IMR-90 (cell line): ENCODE results near the gene ZNF525. TPM values are rescaled to one million over a fixed set of nuclear protein-coding genes. Genes with fewer than 3 reads are reported as not detected.

Source experiments
- ATAC-seq: fragments of 200-7000 bp; cut with Tn5 transposase; 2 replicates; pipeline ENCODE4 v1.9.1; 2020; ENCODE audit warnings: low read depth, mild to moderate bottlenecking, moderate library complexity
- Bru-seq: library from RNA; stranded (reverse); fragments of 400-500 nt; gene quantifications from one replicate; lab custom pipeline; 2021; lab: Mats Ljungman, UMichigan
- BruChase-seq, 2 experiments: library from RNA; stranded (reverse); fragments of 400-500 nt; gene quantifications; one replicate each; lab custom pipeline; 2021; lab: Mats Ljungman, UMichigan
- BruUV-seq: library from RNA; stranded (reverse); fragments of 400-500 nt; replicated peaks from 2 replicates; lab custom pipeline; 2021; lab: Mats Ljungman, UMichigan
- CTCF ChIA-PET: fragments of 300-600 bp; formaldehyde crosslinking; extraction: SDS; loops from one replicate; lab custom pipeline; 2021; ENCODE audit warnings: antibody characterized with exemption; lab: Yijun Ruan, JAX
- POLR2A ChIA-PET: fragments of 300-600 bp; sonication (Branson Sonifier 250); formaldehyde crosslinking; loops from one replicate; lab custom pipeline; 2022; ENCODE audit warnings: antibody characterized with exemption; ENCODE audit not compliant: unreplicated experiment; lab: Charles Lee
- DNase-seq: peaks from one replicate; pipeline ENCODE4 v3.0.0; 2013
- H2AFZ ChIP-seq: replicated peaks from 2 replicates; pipeline ENCODE3; 2013; ENCODE audit warnings: low read length, mild to moderate bottlenecking; ENCODE audit not compliant: poor library complexity
- H2AK5ac ChIP-seq: 2 replicates; pipeline ENCODE4 v1.6.1; 2013; ENCODE audit warnings: low read depth, low read length, inconsistent platforms
- H2AK9ac ChIP-seq: replicated peaks from 2 replicates; pipeline ENCODE3; 2013; ENCODE audit warnings: mild to moderate bottlenecking, low read depth, low read length, moderate library complexity; ENCODE audit not compliant: poor library complexity
- H2BK120ac ChIP-seq: 2 replicates; pipeline ENCODE4 v1.6.1; 2013; ENCODE audit warnings: low read depth, low read length, inconsistent platforms
- H2BK15ac ChIP-seq: 3 replicates; pipeline ENCODE4 v1.6.1; 2013; ENCODE audit warnings: low read depth, low read length, inconsistent platforms
- H2BK20ac ChIP-seq: 2 replicates; pipeline ENCODE4 v1.6.1; 2013; ENCODE audit warnings: low read depth, mild to moderate bottlenecking, inconsistent platforms, low read length, moderate library complexity
- H2BK5ac ChIP-seq: 2 replicates; pipeline ENCODE4 v1.6.1; 2013; ENCODE audit warnings: mild to moderate bottlenecking, low read depth, low read length, inconsistent platforms; ENCODE audit not compliant: poor library complexity, severe bottlenecking
- H3K14ac ChIP-seq: replicated peaks from 2 replicates; pipeline ENCODE4 v1.6.1; 2013; ENCODE audit warnings: low read depth, low read length, inconsistent platforms
- H3K18ac ChIP-seq: 2 replicates; pipeline ENCODE4 v1.6.1; 2013; ENCODE audit warnings: low read depth, low read length, control low read depth
- H3K23ac ChIP-seq: 2 replicates; pipeline ENCODE4 v1.6.1; 2013; ENCODE audit warnings: low read depth, low read length, inconsistent platforms
- H3K27ac ChIP-seq: 2 replicates; pipeline ENCODE4 v1.5.1; 2013; ENCODE audit warnings: mild to moderate bottlenecking, control low read depth, low read length; ENCODE audit not compliant: insufficient read depth
- H3K27me3 ChIP-seq: 2 replicates; pipeline ENCODE4 v1.6.1; 2013; ENCODE audit warnings: low read length; ENCODE audit not compliant: control insufficient read depth, insufficient read depth
- H3K36me3 ChIP-seq: 2 replicates; pipeline ENCODE4 v1.6.1; 2013; ENCODE audit warnings: low read length, mixed read lengths; ENCODE audit not compliant: control insufficient read depth, insufficient read depth
- H3K4ac ChIP-seq: 2 replicates; pipeline ENCODE4 v1.6.1; 2013; ENCODE audit warnings: low read depth, low read length, inconsistent platforms
- H3K4me1 ChIP-seq: 2 replicates; pipeline ENCODE4 v1.6.1; 2013; ENCODE audit warnings: low read length, mixed read lengths; ENCODE audit not compliant: control insufficient read depth, insufficient read depth
- H3K4me2 ChIP-seq: 2 replicates; pipeline ENCODE4 v1.6.1; 2013; ENCODE audit warnings: low read depth, mild to moderate bottlenecking, control low read depth, low read length, moderate library complexity
- H3K4me3 ChIP-seq: 2 replicates; pipeline ENCODE4 v1.5.1; 2013; ENCODE audit warnings: low read depth, mild to moderate bottlenecking, control low read depth, low read length, moderate library complexity; ENCODE audit not compliant: insufficient read depth
- H3K56ac ChIP-seq: 2 replicates; pipeline ENCODE4 v1.6.1; 2013; ENCODE audit warnings: low read length, inconsistent platforms; ENCODE audit not compliant: insufficient read depth; ENCODE audit errors: extremely low read depth
- H3K79me1 ChIP-seq, 2 experiments: 2 replicates each; pipeline ENCODE4 v1.6.1; 2013; ENCODE audit warnings: low read length in 2 of 2, inconsistent platforms in 1 of 2, low read depth in 1 of 2
- H3K9ac ChIP-seq: 2 replicates; pipeline ENCODE4 v1.6.1; 2013; ENCODE audit warnings: low read depth, low read length, control low read depth
- H3K9me1 ChIP-seq: 2 replicates; pipeline ENCODE4 v1.6.1; 2013; ENCODE audit warnings: low read length, inconsistent platforms; ENCODE audit not compliant: insufficient read depth
- H3K9me3 ChIP-seq: 2 replicates; pipeline ENCODE4 v1.6.1; 2013; ENCODE audit warnings: low read length; ENCODE audit not compliant: control insufficient read depth, insufficient read depth
- H4K20me1 ChIP-seq: 2 replicates; pipeline ENCODE4 v1.6.1; 2013; ENCODE audit warnings: low read length, inconsistent platforms; ENCODE audit not compliant: insufficient read depth
- H4K5ac ChIP-seq: 2 replicates; pipeline ENCODE4 v1.6.1; 2013; ENCODE audit warnings: mild to moderate bottlenecking, low read depth, low read length, control low read depth
- H4K8ac ChIP-seq, 2 experiments: 2 replicates each; pipeline ENCODE4 v1.6.1; 2013; ENCODE audit warnings: low read depth in 2 of 2, low read length in 2 of 2, control low read depth in 1 of 2, inconsistent platforms in 1 of 2
- H4K91ac ChIP-seq: 2 replicates; pipeline ENCODE4 v1.6.1; 2013; ENCODE audit warnings: low read depth, low read length, inconsistent platforms; ENCODE audit not compliant: insufficient read depth
- BHLHE40 ChIP-seq: fragments of 150-350 bp; IDR thresholded peaks from 2 replicates; pipeline ENCODE4 v1.6.1; 2016; ENCODE audit warnings: mild to moderate bottlenecking, low read depth, low read length
- ELK1 ChIP-seq: fragments of 150-350 bp; IDR thresholded peaks from 2 replicates; pipeline ENCODE4 v1.6.1; 2016; ENCODE audit warnings: low read depth, mild to moderate bottlenecking, low read length, moderate library complexity, borderline replicate concordance
- MAZ ChIP-seq: IDR thresholded peaks from 2 replicates; pipeline ENCODE4 v1.6.1; 2012; ENCODE audit warnings: low read depth, mild to moderate bottlenecking, low read length, improper control_type of control experiment, moderate library complexity, borderline replicate concordance
- MXI1 ChIP-seq: IDR thresholded peaks from 2 replicates; pipeline ENCODE4 v1.6.1; 2012; ENCODE audit warnings: low read depth, mild to moderate bottlenecking, low read length, moderate library complexity, borderline replicate concordance
- POLR2A ChIP-seq: IDR thresholded peaks from 2 replicates; pipeline ENCODE4 v1.6.1; 2012; ENCODE audit warnings: mild to moderate bottlenecking, low read depth, low read length
- RAD21 ChIP-seq: IDR thresholded peaks from 2 replicates; pipeline ENCODE4 v1.6.1; 2012; ENCODE audit warnings: low read length, improper control_type of control experiment
- WGBS, 2 experiments: methylation state at CpG; one replicate each; pipeline versions ENCODE4 v1.1.5 to v1.1.7; 2013; ENCODE audit warnings: missing lambda C conversion rate in 2 of 2; ENCODE audit not compliant: insufficient read length in 1 of 2; ENCODE audit errors: extremely low coverage in 2 of 2; 5-methylcytosine and 5-hydroxymethylcytosine counted together
- dilution Hi-C: fragments of 300-500 bp; cut with HindIII; formaldehyde crosslinking; loops from one replicate; pipeline ENCODE4 v1.14.3; 2018; ENCODE audit warnings: low sequenced_read_pairs; ENCODE audit not compliant: unreplicated experiment
- in situ Hi-C: fragments of 300-500 bp; cut with MboI; formaldehyde crosslinking; loops from 3 replicates; pipeline ENCODE4 v1.14.3; 2019; ENCODE audit warnings: low sequenced_read_pairs, inconsistent platforms, mixed read lengths
- intact Hi-C: fragments of 100-400 bp; cut with micrococcal nuclease; formaldehyde crosslinking; loops from 2 replicates; pipeline ENCODE4 v1.10.0; 2022
- long read RNA-seq: library from polyadenylated mRNA; unstranded; transcript quantifications from one replicate; pipeline ENCODE4 v2.0.0, GENCODE V29; 2021; ENCODE audit not compliant: unreplicated experiment
- polyA plus RNA-seq, 3 experiments: library from polyadenylated mRNA; depleted of rRNA; stranded (reverse); fragments of >200 nt; gene quantifications; 2 replicates each; pipeline ENCODE4 v1.2.3, GENCODE V29; 2012; ENCODE audit warnings: low replicate concordance in 1 of 3
- total RNA-seq: library from RNA; depleted of rRNA; stranded (reverse); fragments of >200 nt; gene quantifications from 2 replicates; pipeline ENCODE4 v1.2.3, GENCODE V29; 2012; rRNA removed
- TF ChIP-seq, protein P1 (sequence below): conservative IDR thresholded peaks from 2 replicates; pipeline ENCODE4 v1.5.1; 2012; ENCODE audit warnings: mild to moderate bottlenecking, low read depth, low read length, improper control_type of control experiment

ZNF525 gene
- total RNA-seq (4.5 and 6.7 TPM in 2 replicates), polyA plus RNA-seq (2012; rRNA removed) (1.3 and 1.4 TPM in 2 replicates), Bru-seq, nascent RNA (percentile 45 among the genes with signal in this experiment), BruChase-seq, experiment 1, labeled RNA remaining after a 6-hour chase (percentile 47 among the genes with signal in this experiment), BruChase-seq, experiment 2, labeled RNA remaining after a 2-hour chase (percentile 49 among the genes with signal in this experiment)
- polyA plus RNA-seq (2012; cell fraction: cytosol; rRNA removed) = 0.13 and 0.32 TPM in 2 replicates
- 0.23 and 4.6 TPM in 2 replicates for polyA plus RNA-seq (2012; cell fraction: nucleus; rRNA removed; ENCODE audit: low replicate concordance)
- long read RNA-seq, partial matches to known transcripts = 0 of 3 reads
- long read RNA-seq, other reads (novel, unspliced or antisense) = 0 of 3 reads

- ATAC-seq (peak; percentile 98), DNase-seq (peak; percentile 59)
- TF ChIP-seq RAD21 (peak; percentile 23), POLR2A (peak; percentile 49), MAZ (no peak), ELK1 (no peak), MXI1 (peak; percentile 46; the same call in 1 of the 2 replicates), BHLHE40 (no peak)
- TF ChIP-seq, protein P1, sequence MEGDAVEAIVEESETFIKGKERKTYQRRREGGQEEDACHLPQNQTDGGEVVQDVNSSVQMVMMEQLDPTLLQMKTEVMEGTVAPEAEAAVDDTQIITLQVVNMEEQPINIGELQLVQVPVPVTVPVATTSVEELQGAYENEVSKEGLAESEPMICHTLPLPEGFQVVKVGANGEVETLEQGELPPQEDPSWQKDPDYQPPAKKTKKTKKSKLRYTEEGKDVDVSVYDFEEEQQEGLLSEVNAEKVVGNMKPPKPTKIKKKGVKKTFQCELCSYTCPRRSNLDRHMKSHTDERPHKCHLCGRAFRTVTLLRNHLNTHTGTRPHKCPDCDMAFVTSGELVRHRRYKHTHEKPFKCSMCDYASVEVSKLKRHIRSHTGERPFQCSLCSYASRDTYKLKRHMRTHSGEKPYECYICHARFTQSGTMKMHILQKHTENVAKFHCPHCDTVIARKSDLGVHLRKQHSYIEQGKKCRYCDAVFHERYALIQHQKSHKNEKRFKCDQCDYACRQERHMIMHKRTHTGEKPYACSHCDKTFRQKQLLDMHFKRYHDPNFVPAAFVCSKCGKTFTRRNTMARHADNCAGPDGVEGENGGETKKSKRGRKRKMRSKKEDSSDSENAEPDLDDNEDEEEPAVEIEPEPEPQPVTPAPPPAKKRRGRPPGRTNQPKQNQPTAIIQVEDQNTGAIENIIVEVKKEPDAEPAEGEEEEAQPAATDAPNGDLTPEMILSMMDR = 0 out of 2 replicates have a peak, but pooled peaks have one; percentile 17
- H3K9me3 ChIP-seq = no peaks in the 10 kb centered on the region
- no peaks in the 10 kb centered on the region for H3K27me3 ChIP-seq
- BruUV-seq = no TSS peak
- 4% methylated on average over 15 of the region's 45 CpGs; no CpG with 5 or more reads in 1 of the 2 experiments for WGBS, 2 experiments
- H3K18ac ChIP-seq = no peak within 1 kb of the TSS
- H3K4me2 ChIP-seq = peak within 1 kb of the TSS; percentile 95
- no peak within 1 kb of the TSS for H2AK5ac ChIP-seq
- H2BK5ac ChIP-seq = no peak within 1 kb of the TSS
- H3K36me3 ChIP-seq = no peaks in the 10 kb centered on the region
- no peaks in the 10 kb centered on the region for H3K79me1 ChIP-seq
- H3K23ac ChIP-seq = peak within 1 kb of the TSS; percentile 38
- H2BK120ac ChIP-seq = no peak within 1 kb of the TSS
- peak within 1 kb of the TSS; percentile 36 for H3K14ac ChIP-seq
- H2AFZ ChIP-seq = peak within 1 kb of the TSS; percentile 91
- H4K91ac ChIP-seq = peak within 1 kb of the TSS; percentile 61
- H3K4me1 ChIP-seq = no peaks in the 10 kb centered on the region
- no peaks in the 10 kb centered on the region for H3K9me1 ChIP-seq
- H4K5ac ChIP-seq = peak within 1 kb of the TSS; percentile 78
- H3K9ac ChIP-seq = peak within 1 kb of the TSS; percentile 60
- dilution Hi-C loops (no loop called here), in situ Hi-C loops (no loop called here), intact Hi-C loops (no loop called here)
- no peak within 1 kb of the TSS for H2BK15ac ChIP-seq
- peak within 1 kb of the TSS; percentile 40 to 94; a peak in 3 of 4 replicates for H4K8ac ChIP-seq
- ChIA-PET CTCF (interaction anchor here (0.7 kb wide), 1 partner anchor 86 kb away, joined by 3 read pairs; no protein-coding TSS in a partner anchor), POLR2A (no interaction called here)
- H2BK20ac ChIP-seq = no peak within 1 kb of the TSS
- H3K27ac ChIP-seq = peak within 1 kb of the TSS; percentile 24; the same call in 1 of the 2 replicates
- peak within 1 kb of the TSS; percentile 55 for H3K4me3 ChIP-seq
- H3K4ac ChIP-seq = peak within 1 kb of the TSS; percentile 39; the same call in 1 of the 2 replicates
- peak within 1 kb of the TSS; percentile 47; the same call in 1 of the 2 replicates for H3K56ac ChIP-seq
- no peaks in the 10 kb centered on the region for H4K20me1 ChIP-seq
- peak within 1 kb of the TSS; percentile 58 for H2AK9ac ChIP-seq
Measured at GRCh38 chr19:53365134-53365898, at the start of gene ZNF525. Gene ZNF525, plus strand, starts transcription at chr19:53365705. Its CDS starts 6,577 bp downstream, at chr19:53372282.
